Osteocyte (in vitro differentiated cells): Measurements from ENCODE around the gene HAPLN3. TPM values are rescaled to one million over a fixed set of nuclear protein-coding genes. Genes with fewer than 3 reads are reported as not detected.
"Not testable (repeated sequence)": the region's sequence is repeated elsewhere in the genome, so short reads cannot be mapped to it uniquely, and the experiment has no call there.

Experiments
- DNase-seq: peaks from one replicate; pipeline ENCODE4 v3.0.0; 2021; ENCODE audit warnings: mixed read lengths; ENCODE audit not compliant: unreplicated experiment; ENCODE audit errors: extremely low spot score
- H3K27ac Mint-ChIP-seq: one replicate; pipeline ENCODE4 v1.8.0; 2021; ENCODE audit warnings: mild to moderate bottlenecking, mixed read lengths; ENCODE audit not compliant: unreplicated experiment
- H3K27me3 Mint-ChIP-seq: one replicate; pipeline ENCODE4 v1.8.0; 2021; ENCODE audit warnings: mixed read lengths; ENCODE audit not compliant: unreplicated experiment
- H3K36me3 Mint-ChIP-seq: one replicate; pipeline ENCODE4 v1.8.0; 2021; ENCODE audit warnings: mixed read lengths; ENCODE audit not compliant: unreplicated experiment
- H3K4me1 Mint-ChIP-seq: one replicate; pipeline ENCODE4 v1.8.0; 2021; ENCODE audit warnings: mixed read lengths; ENCODE audit not compliant: unreplicated experiment
- H3K4me3 Mint-ChIP-seq: one replicate; pipeline ENCODE4 v1.8.0; 2021; ENCODE audit warnings: mild to moderate bottlenecking, moderate library complexity, mixed read lengths; ENCODE audit not compliant: unreplicated experiment
- H3K9me3 Mint-ChIP-seq: one replicate; pipeline ENCODE4 v1.8.0; 2021; ENCODE audit warnings: mixed read lengths; ENCODE audit not compliant: unreplicated experiment
- CTCF ChIP-seq: fragments of 200-600 bp; sonication (generic); IDR thresholded peaks from 2 replicates; pipeline ENCODE4 v1.5.0; 2021; ENCODE audit warnings: antibody characterized with exemption, mild to moderate bottlenecking, moderate library complexity
- long read RNA-seq: library from polyadenylated mRNA; unstranded; transcript quantifications from one replicate; pipeline ENCODE4 v2.0.0, GENCODE V29; 2021
- total RNA-seq: library from RNA; stranded (reverse); gene quantifications from 2 replicates; pipeline ENCODE4 v1.2.1, GENCODE V29; 2021

Gene HAPLN3
- total RNA-seq, result 41.3 and 41.9 TPM in 2 replicates
- long read RNA-seq, transcript HAPLN3-201 (5 exons, 1,980 nt), result major isoform, 32 of 35 reads
- long read RNA-seq, partial matches to known transcripts, result 2 of 35 reads
- long read RNA-seq, other reads (novel, unspliced or antisense), result 1 of 35 reads

- H3K27ac Mint-ChIP-seq, result peak within 1 kb of the TSS; percentile 54
- no peak for TF ChIP-seq CTCF
- DNase-seq, result no peak
- no peaks in the 10 kb centered on the region for H3K9me3 Mint-ChIP-seq
- no peaks in the 10 kb centered on the region for H3K27me3 Mint-ChIP-seq
- H3K36me3 Mint-ChIP-seq, result peaks cover 2% of the 10 kb centered on the region
- H3K4me1 Mint-ChIP-seq, result peaks cover 35% of the 10 kb centered on the region
- peak within 1 kb of the TSS; percentile 73 for H3K4me3 Mint-ChIP-seq
These were observed at the start of gene HAPLN3 for GRCh38 chr15:88894819-88895767. TSS of gene HAPLN3 (minus strand) at chr15:88895544. CDS start at chr15:88887298, 8,246 bp downstream.

GRCh38 chr15:88940110-88940675, 44.8 kb upstream of the HAPLN3 start:
- H3K36me3 Mint-ChIP-seq, result no peaks in the 10 kb centered on the region
- no peak for TF ChIP-seq CTCF
- H3K4me3 Mint-ChIP-seq, result no peak overlapping the region
- no peaks in the 10 kb centered on the region for H3K9me3 Mint-ChIP-seq
- no peaks in the 10 kb centered on the region for H3K4me1 Mint-ChIP-seq
- H3K27me3 Mint-ChIP-seq, result peaks cover 14% of the 10 kb centered on the region
- DNase-seq, result no peak
- no peak overlapping the region for H3K27ac Mint-ChIP-seq

- no peaks in the 10 kb centered on the region for H3K36me3 Mint-ChIP-seq
These were observed 44.1 kb upstream of the HAPLN3 start for GRCh38 chr15:88939486-88939806.

GRCh38 chr15:88938802-88939485, 43.6 kb upstream of the HAPLN3 start:
- no peak for TF ChIP-seq CTCF
- H3K36me3 Mint-ChIP-seq, result no peaks in the 10 kb centered on the region
- peaks cover 16% of the 10 kb centered on the region for H3K27me3 Mint-ChIP-seq
- no peak overlapping the region for H3K27ac Mint-ChIP-seq
- no peak overlapping the region for H3K4me3 Mint-ChIP-seq
- no peaks in the 10 kb centered on the region for H3K4me1 Mint-ChIP-seq
- no peaks in the 10 kb centered on the region for H3K9me3 Mint-ChIP-seq
- DNase-seq, result no peak

More at GRCh38 chr15:88939486-88939806, 44.1 kb upstream of the HAPLN3 start:
- Mint-ChIP-seq H3K27ac (no peak overlapping the region), H3K9me3 (no peaks in the 10 kb centered on the region), H3K27me3 (peaks cover 16% of the 10 kb centered on the region), H3K4me3 (no peak overlapping the region), H3K4me1 (no peaks in the 10 kb centered on the region)
- TF ChIP-seq CTCF, result no peak
- no peak for DNase-seq

GRCh38 chr15:88934449-88934848, 39.1 kb upstream of the HAPLN3 start:
- H3K36me3 Mint-ChIP-seq, DNase-seq, H3K4me3 Mint-ChIP-seq, H3K4me1 Mint-ChIP-seq, H3K27ac Mint-ChIP-seq, H3K9me3 Mint-ChIP-seq: not testable (repeated sequence)
- H3K27me3 Mint-ChIP-seq, result peaks cover 21% of the 10 kb centered on the region
